Brain microvascular endothelial cell (primary cell): ENCODE data around the gene C16orf95.
"Not testable (repeated sequence)": the region's sequence is repeated elsewhere in the genome, so short reads cannot be mapped to it uniquely, and the experiment has no call there.

Experiments
- DNase-seq: peaks from one replicate; pipeline ENCODE4 v3.0.0-alpha.2; 2020
- H3K27ac ChIP-seq: fragments of 250-450 bp; sonication (Bioruptor Pico); 2 replicates; pipeline ENCODE4 v1.5.1; 2020; ENCODE audit warnings: mild to moderate bottlenecking, moderate library complexity
- H3K27me3 ChIP-seq: fragments of 250-450 bp; sonication (Bioruptor Pico); replicated peaks from 2 replicates; pipeline ENCODE4 v1.5.1; 2020; ENCODE audit warnings: mild to moderate bottlenecking
- H3K36me3 ChIP-seq: fragments of 250-450 bp; sonication (Bioruptor Pico); replicated peaks from 2 replicates; pipeline ENCODE4 v1.5.1; 2020; ENCODE audit warnings: mild to moderate bottlenecking
- H3K4me3 ChIP-seq: 2 replicates; pipeline ENCODE4 v1.5.1; 2011; ENCODE audit warnings: low read depth, mild to moderate bottlenecking, control low read depth, low read length, moderate library complexity
- CTCF ChIP-seq: IDR thresholded peaks from 2 replicates; pipeline ENCODE4 v1.5.1; 2011; ENCODE audit warnings: low read depth, mild to moderate bottlenecking, moderate library complexity, low read length, control low read depth, inconsistent platforms; ENCODE audit errors: missing control alignments
- in situ Hi-C: cut with HindIII; loops from 2 replicates; pipeline ENCODE4 v1.10.0; 2017; ENCODE audit warnings: low sequenced_read_pairs, low pct_ligation_motif_present

The C16orf95 gene

GRCh38 chr16:87344165-87344930, 27.2 kb upstream of the C16orf95 start:
- Histone ChIP-seq H3K36me3 (peaks cover 42% of the 10 kb centered on the region), H3K4me3 (no peak overlapping the region), H3K27ac (no peak overlapping the region), H3K27me3 (no peaks in the 10 kb centered on the region)
- DNase-seq = no peak
- TF ChIP-seq CTCF = no peak
- in situ Hi-C loops = no loop called here

- Histone ChIP-seq H3K4me3 (no peak overlapping the region), H3K36me3 (peaks cover 45% of the 10 kb centered on the region), H3K27ac (no peak overlapping the region), H3K27me3 (no peaks in the 10 kb centered on the region)
- no peak for TF ChIP-seq CTCF
- no peak for DNase-seq
- in situ Hi-C loops = no loop called here
Observed at GRCh38 chr16:87343753-87344050, 26.5 kb upstream of the C16orf95 start.

- Histone ChIP-seq H3K36me3 (peaks cover 43% of the 10 kb centered on the region), H3K4me3 (no peak overlapping the region), H3K27me3 (no peaks in the 10 kb centered on the region), H3K27ac (no peak overlapping the region)
- TF ChIP-seq CTCF = no peak
- in situ Hi-C loops = no loop called here
- no peak for DNase-seq
Observed at GRCh38 chr16:87342978-87343752, 26.0 kb upstream of the C16orf95 start.

GRCh38 chr16:87342504-87342903, 25.3 kb upstream of the C16orf95 start:
- peaks cover 43% of the 10 kb centered on the region for H3K36me3 ChIP-seq
- DNase-seq = no peak
- TF ChIP-seq CTCF = no peak

GRCh38 chr16:87340198-87340597, 23.0 kb upstream of the C16orf95 start:
- no peak for DNase-seq
- H3K36me3 ChIP-seq = peaks cover 37% of the 10 kb centered on the region
- no peak overlapping the region for H3K27ac ChIP-seq
- TF ChIP-seq CTCF = no peak
- no peak overlapping the region for H3K4me3 ChIP-seq
- H3K27me3 ChIP-seq = no peaks in the 10 kb centered on the region
- in situ Hi-C loops = no loop called here

More at GRCh38 chr16:87342504-87342903, 25.3 kb upstream of the C16orf95 start:
- in situ Hi-C loops = no loop called here
- no peak overlapping the region for H3K4me3 ChIP-seq
- H3K27ac ChIP-seq = no peak overlapping the region
- no peaks in the 10 kb centered on the region for H3K27me3 ChIP-seq

GRCh38 chr16:87339724-87340105, 22.5 kb upstream of the C16orf95 start:
- H3K27me3 ChIP-seq, DNase-seq, H3K27ac ChIP-seq, H3K4me3 ChIP-seq, in situ Hi-C loops: not testable (repeated sequence)
- peaks cover 41% of the 10 kb centered on the region for H3K36me3 ChIP-seq
